HG03060 (cell line): Measurements from ENCODE around the gene DPYD.
"Not testable (repeated sequence)": the region's sequence is repeated elsewhere in the genome, so short reads cannot be mapped to it uniquely, and the experiment has no call there.

Experiments
- ATAC-seq: cut with Tn5 transposase; IDR thresholded peaks from one replicate; pipeline ENCODE4 v1.9.1; 2021; ENCODE audit warnings: low read depth, moderate number of reproducible peaks; ENCODE audit not compliant: unreplicated experiment

Gene DPYD

DNA sequence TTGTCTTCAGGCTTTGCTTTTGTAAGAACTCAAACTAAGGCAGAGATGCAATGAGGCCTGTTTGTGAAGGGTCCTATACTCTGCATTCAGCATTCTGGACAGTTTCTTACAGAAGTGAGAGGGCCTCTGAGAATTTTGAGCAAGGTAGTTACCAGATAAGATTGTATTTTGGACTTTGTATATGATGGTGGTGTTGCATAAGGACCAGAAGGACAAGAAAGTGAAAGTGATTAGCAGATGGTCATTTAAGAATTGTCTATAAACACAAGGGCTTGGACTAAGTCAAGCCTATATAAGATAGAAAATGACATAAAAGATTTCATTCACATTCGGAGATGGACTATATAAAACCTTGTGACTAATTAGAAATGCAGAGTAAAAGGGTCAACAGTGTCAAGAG lies 662.2 kb downstream of the DPYD start:
- no peak for ATAC-seq

DNA sequence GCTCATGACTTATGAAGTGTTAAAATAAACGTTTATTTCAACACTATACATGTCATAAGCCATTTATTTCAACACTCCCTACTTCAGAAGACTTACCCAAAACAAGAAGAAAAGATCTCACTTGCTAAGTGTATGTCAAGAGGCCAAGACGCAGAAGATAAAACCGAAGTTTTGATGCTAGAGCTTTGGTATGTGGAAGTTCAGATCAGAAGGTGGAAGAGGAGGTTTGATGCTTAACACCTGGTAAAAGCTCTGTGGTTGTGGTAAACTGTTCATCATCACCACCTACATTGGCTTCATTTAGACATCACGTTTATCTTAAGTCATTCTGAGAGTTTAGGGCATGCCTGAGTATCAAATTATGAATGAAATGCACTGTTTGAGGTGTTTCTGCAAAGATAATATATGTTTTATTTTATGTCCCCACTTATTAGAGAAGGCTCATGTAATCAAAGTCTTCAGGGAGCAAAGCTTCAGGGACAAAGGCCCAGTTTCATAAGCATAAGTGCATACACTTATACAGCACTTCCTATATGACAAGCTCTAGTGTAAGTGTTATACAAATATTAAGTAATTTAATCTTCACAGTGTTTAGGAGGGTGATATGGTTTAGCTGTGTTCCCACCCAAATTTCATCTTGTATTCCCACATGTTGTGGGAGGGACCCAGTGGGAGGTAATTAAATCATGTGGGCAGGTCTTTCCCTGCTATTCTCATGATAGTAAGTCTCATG lies 665.9 kb downstream of the DPYD start:
- no peak for ATAC-seq

DNA sequence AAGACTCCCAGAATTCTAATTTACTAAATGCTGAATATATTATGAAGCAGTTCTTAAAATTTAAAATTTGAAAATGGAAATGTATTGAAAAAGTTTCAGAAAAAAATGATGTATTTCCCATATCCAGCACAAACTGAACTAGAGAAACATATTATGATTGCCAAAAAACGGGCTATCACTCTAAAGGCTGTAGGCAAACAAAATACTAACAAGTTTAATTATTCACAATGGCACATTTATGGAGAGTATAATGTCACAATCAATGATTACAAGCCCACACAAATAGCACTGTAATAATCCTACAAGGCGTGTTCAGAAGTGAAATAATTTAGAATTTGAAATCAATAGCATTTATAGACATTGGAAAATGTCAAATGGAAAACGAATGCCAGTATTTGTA lies 667.9 kb downstream of the DPYD start:
- no peak for ATAC-seq

DNA sequence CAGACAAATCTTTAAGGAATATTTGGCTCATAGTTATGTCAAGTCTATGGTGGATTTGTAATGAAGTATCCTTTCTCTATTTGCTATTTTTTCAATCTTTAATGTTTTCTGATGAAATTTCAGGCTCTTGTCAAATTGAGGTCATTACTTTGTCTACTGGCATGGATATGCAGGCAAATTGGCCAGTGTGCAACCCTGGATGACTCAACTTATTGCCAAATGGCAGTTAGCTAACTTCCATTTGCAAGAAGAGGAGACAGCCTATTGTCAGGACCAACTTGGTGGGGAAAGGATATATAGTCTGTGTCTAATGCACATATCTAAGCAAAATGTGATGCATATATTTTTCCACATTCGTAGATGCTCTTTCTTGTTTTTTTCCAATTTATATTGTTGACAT lies 668.8 kb downstream of the DPYD start:
- ATAC-seq = no peak

DNA sequence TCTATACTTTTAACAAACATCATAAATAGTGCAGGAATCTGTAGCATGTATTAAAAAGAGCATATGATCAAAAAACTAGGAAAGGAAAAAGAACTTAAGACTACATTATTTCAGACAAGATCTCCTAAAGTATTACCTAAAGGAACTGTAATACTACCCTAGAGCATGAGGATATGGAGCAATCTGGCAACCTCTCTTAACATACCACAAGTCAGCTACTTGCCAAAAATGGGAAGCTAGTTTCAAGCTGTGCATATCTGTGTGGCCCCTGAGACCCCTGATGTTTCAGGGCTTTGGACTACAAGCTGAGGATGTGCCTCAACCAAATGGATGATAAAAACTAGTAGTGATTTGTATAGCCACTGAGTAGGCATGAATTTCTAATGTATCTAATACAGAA lies 673.6 kb downstream of the DPYD start:
- ATAC-seq = no peak

DNA sequence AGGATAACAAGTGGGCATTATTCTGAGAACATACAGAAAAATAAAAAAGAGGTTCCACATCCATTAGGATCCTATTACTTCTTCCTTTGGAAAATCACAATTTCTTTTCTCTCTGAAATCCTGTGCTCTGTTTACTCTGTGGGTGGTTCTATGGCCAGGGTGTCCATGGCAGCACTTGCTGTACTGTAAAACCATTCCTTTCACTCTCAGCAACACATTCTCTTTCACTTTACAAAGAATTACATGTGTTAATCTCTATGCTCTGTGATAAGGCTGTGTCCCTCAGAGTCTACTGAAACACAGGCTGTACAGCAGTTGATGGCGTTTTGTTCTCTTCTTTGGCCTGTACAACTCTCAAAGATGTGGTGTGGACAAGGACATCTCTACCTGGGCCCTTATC lies 675.2 kb downstream of the DPYD start:
- ATAC-seq = no peak

DNA sequence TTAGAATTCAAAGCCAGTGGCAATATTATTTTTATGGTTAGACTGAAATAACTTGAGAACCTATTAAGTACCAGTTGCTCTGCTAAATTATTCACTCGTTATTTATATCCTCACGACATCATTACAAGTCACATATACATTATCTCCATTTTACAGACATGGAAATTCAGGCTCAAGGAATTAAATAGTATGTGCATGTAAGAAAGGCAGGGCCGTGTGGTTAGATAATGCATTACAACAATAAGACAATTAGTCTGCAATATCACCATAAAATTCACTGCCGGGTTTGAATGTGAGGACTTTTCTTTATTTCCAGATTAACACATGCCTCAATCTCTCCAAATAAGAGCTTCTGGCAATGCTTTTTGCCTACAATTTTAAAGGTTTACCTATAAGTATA lies 675.8 kb downstream of the DPYD start:
- ATAC-seq = no peak

DNA sequence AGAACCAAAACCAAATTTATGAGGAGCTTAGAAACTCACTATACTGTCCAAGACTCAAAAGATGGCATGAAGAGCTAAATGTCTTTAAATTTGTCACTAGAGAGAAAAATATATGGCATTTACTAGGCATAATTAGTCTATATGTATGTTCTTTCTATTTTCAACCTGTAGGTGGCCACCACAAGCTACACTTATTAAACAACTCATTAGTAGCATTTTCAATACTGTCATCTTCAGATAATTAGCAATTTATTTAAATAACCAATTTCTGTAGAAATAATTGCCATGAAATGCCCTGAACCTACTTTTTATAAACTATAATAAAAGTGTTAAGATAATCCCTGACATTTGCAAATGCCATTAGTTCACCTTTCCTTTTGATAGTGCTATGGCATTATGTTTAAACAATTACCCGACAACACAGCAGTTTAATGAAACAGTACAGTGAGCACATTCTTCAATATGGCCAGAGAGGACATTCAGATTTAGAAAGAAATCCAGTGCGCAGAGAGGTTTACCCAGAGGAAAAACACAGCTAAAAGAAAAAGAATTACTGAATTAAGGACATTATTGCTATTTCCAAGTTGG lies 676.8 kb downstream of the DPYD start:
- ATAC-seq = no peak

DNA sequence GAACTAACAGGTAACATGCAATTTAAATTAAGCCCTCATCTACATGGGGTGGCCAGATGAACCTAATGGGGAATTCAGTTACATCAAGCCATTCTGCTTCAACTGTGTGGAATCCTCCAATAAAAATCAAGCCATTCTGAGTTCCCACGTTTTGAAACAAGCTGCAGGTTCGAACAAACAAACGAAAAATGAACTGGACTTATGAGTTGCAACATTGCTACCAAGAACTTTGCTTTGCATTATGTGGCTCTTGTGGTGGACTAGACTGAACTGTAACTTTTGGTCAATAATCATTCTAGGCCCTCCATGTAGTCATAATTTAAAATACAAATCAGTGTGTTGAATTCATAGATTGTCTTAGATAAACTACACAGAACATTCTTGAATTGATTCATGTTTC lies 682.0 kb downstream of the DPYD start:
- no peak for ATAC-seq

DNA sequence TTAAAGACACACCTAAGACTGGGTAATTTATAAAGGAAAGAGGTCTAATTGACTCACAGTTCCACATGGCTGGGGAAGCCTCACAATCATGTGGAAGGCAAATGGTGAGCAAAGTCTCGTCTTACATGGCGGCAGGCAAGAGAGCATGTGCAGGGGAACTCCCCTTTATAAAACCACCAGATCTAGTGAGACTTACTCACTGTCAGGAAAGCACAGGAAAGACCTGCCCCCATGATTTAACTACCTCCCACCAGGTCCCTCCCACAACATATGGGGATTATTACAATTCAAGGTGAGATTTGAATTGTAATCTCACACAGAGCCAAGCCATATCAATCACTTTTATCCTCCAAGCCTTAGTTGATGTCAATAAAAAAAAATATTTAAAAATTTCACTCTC lies 689.5 kb downstream of the DPYD start:
- ATAC-seq = not testable (repeated sequence)

DNA sequence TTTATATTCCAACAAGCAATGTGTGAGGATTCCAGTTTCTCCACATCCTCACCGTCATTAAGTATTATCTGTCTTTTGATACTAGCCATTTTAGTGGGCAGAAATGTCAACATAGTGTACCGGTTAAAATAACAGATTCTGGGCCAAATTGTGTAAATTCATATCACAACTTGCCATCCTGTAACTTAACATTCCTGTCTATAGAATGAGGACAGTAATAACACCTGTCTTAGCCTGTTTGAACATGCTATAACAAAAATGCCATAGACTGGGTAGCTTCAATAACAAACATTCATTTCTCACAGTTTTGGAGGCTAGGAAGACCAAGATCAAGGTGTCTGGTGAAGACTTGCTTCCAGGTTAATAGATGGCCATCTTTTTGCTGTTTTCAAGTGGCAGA lies 708.2 kb downstream of the DPYD start:
- no peak for ATAC-seq

DNA sequence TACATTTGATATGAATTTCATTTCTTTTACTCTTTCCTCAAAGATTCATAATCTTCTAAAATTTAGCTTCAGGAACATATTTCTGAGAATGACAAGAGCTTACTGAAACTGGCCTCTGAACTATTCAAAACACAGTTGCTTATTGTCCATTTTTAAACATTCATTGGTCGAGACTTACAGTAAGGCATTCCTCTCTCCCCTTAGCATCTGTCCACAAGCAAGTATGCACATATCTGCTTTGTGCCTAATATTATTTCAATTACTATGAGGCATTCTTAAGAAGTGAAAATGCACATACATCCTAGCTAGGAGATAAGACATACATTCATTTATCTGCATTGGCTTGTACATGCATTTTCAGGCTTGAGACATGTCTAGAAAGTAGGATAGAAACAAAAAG lies 710.5 kb downstream of the DPYD start:
- ATAC-seq = no peak

DNA sequence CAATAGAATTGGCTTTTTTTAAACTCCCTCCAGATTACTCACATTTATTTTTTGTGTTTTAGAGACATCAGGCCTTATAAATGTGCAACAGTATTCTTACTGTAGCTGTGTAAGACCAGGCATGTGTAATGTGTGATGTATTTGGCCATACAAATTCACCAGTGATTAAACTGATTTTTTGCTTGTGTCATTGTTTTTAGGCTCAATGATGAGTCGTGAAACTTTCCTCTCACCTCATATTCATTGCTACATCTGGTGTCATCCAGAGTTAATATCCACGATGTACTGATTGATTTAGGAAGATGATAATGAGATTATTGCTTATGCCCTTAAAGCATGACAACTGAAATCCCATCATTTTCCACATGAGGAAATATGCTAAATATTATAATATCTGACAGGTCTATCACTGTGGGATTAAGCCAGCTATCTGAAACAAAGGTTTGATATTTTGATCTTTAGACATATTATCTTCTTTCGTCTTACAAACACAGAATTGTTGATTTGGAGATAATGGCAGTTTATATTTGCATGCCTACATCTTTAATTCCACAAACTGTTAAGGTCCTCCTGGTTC lies 711.4 kb downstream of the DPYD start:
- ATAC-seq = no peak

DNA sequence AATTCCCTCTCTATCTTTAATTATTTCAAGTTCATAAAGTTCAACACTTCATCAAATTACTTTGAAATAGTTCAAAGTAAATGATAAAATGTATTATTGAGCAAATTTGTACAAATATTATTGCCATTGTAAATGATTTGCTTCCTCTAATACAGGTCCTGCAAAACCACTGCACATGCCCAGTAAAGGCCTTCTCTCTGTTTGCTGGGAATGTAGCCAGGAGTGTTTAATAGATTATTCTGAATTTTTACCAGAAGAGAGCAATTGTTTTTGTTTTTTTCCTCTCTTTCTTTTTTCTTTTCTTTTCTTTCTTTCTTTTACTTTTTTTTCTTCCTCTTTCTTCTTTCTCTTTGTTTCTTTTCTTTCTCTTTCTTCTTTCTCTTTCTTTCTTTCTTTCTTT lies 713.0 kb downstream of the DPYD start:
- ATAC-seq = no peak

DNA sequence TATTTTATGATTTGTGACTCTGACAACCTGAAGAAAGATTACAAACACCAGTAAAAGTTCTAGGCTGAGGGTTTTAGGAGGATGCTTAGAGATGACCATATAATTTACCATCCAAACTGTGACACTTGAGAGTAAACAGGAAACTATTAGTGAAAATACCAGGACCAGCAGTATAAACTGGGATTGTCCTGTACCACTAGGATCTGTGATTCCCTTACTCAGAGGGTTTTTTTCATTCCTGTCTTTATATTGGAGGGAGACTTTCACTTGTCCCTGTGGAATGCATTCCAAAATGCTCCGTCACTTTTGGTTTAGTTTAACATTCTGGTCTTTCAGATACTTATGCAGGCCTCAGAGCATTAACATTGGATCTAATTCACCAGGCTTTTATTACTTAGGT lies 716.4 kb downstream of the DPYD start:
- ATAC-seq = no peak

DNA sequence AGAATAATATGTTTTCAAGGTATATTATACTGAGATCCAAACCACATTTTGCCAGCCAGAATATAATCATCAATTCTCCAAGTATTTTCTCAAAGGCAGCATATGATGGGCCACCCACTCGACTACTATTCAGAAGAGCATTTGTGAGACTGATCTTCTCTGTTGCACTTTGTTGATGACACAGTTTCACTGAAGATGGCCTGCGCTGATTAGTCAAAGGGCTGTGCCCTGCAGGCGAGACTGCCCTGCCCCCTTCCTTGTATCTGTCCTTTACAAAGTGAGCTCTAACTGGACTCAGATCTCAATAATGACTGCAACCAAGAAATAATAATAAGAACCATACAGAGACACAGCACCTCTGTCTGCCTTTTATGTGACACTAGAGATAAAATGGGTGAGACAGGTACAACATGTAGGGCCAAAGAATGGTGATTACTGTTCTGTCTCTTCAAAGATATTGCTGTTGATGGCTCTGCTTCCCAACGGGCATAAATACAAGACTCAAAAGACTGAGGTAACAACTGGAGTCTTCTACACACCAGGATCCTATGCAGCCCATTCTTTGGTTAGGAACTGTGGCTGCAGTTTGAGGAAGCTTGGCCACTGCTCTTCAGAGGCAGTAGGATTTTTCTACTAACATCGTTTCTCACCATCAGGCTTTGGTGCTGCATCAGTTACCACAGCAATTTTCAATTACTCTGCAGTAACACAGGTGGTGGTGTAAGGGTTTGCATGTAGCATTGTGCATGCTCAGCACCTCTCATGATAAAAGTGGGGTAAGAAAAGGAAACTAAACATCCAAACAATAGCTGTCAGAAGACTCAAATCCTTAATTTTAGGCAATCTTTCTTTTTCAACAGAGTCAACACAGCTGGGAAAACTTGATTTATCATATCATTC lies 718.1 kb downstream of the DPYD start:
- ATAC-seq = no peak

DNA sequence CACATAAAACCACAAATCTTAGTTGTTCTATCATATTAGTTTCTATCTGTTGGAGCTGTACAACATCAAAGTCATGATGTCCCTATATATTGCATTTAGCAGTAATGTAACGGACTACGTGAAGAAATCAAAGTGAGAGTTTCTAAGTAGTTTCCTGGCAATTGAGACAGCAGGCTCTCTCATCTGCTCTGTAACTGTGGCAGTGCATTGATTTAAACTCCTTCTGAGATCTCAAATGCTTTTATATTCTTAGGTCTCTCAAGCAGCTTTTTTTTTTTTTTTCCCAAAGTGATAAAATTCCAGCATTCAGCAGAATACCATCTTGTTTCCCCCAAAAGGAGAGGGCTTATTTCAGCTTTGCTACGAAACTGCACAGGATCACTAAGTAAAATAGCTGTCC lies 719.2 kb downstream of the DPYD start:
- no peak for ATAC-seq

DNA sequence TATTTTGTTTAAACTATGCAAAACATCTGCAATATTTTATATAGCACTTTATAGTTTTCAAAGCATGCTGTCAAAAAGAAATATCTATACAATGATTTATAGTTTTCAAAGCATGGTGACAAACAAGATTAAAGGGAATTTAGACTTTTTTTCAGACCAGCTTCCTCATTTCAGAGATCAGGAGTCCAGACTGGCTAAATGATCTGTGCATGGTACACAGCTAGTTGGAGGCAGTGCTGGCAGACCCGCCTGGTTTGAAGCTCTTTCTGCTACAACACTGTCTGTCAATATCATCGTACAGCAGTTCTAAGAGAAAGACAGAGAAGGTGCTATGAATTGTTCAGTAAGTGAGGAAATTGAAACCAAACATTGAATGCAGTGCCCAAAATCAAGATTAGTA lies 720.2 kb downstream of the DPYD start:
- ATAC-seq = no peak

DNA sequence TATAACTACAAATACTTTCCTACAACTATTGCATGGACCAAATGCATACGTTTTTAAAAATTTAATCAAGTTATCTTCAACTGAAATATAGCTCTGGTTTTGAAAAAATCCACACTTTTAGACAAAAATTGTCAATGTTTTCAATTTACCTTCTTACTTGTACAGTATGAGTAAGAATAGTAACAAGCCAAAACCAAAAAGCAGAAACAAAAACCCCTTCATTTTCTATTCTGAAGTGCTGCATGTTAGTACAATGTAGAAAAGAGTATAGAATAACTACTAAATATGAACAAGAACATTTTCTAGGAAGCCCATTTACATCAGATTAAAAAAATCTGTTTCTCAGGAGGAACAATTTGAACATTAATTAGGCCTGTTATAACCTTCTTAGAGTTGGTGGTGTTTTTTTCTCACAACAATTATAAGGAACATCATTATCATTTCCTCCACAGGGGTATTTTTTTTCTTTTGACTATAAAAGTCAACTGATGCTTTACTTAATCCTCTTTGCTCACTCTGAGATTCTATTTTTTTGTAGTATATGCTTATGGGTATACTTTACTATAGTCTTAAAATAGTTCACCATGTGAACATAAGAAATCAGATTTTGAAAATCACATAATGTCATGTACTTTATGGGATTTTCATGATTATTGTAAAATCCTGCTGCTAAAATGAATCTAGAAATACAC lies 723.9 kb downstream of the DPYD start:
- no peak for ATAC-seq

DNA sequence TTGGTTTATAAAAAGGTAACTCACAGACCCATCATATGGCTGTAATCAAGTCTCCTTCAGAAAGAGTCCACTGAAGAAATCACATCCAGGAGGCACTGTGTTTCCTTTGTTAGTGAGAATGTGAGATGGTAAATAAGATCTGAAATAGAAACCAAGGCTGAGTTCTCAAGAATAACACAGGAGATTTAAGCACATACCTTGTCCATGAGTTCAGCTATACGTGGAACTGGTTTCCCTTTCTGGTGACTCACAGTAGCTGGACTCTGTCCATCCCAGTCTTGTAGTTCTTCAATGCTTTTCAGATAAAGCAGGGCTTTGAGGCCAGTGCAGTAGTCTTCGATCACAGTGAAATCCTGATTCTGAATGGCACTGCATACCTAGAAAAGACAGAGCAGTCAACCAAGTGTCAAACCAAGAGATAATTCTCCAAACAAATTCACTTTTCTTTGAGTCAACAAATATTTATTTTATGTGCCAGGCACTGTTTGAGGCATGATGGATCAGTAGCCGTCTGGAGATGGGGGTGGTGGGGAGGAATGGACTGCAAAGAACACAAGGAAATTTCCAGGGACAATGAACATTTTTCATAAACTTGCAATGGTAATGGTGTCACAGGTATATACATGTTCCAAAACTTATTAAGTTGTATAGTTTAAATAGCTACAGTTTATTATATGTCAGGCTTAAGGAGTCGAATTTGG lies 727.8 kb downstream of the DPYD start:
- no peak for ATAC-seq
